ENCODE data around the gene LDHD.

GRCh38 chr16:75063549-75064088 is 53.0 kb downstream of the LDHD start:
- TF ChIP-seq RFX5 (IDR thresholded peaks at IDR 0.05; ENCODE audit: borderline replicate concordance, low read depth, low read length) (no peak), POLR2A (IDR thresholded peaks at IDR 0.05; ENCODE audit: control extremely low read depth in 1 of 2, low read depth in 2 of 2, low read length in 2 of 2) (no peak), CTCF (IDR thresholded peaks at IDR 0.05; ENCODE audit: control extremely low read depth in 1 of 3, insufficient read depth in 1 of 3, low read depth in 1 of 3, low read length in 3 of 3) (no peak), POLR2AphosphoS5 (IDR thresholded peaks at IDR 0.05; ENCODE audit: low read depth, low read length) (no peak), CEBPB (IDR thresholded peaks at IDR 0.05; ENCODE audit: low read depth, low read length) (no peak), CREB1 (IDR thresholded peaks at IDR 0.05) (no peak), TBP (IDR thresholded peaks at IDR 0.05; ENCODE audit: low read depth, low read length) (no peak), JUN (IDR thresholded peaks at IDR 0.05; ENCODE audit: low read depth, low read length) (no peak), FOSL1 (IDR thresholded peaks at IDR 0.05; ENCODE audit: insufficient read depth, low read depth, low read length) (no peak), BCL11A (IDR thresholded peaks at IDR 0.05; ENCODE audit: low read depth in 2 of 2, low read length in 2 of 2) (no peak), USF2 (IDR thresholded peaks at IDR 0.05; ENCODE audit: low read length) (no peak), MAFK (IDR thresholded peaks at IDR 0.05; ENCODE audit: low read depth, low read length) (no peak)

Measured in H1 (cell line).